WTC11 (cell line): Measurements from ENCODE around the gene CORO1C. TPM values are rescaled to one million over a fixed set of nuclear protein-coding genes. Genes with fewer than 3 reads are reported as not detected.
A peak's percentile ranks its signal among the peaks of the same experiment; 100 is the strongest.

Experiments used
- ATAC-seq: fragments of 200-7000 bp; cut with Tn5 transposase; 2 replicates; pipeline ENCODE4 v1.10.0; 2021; ENCODE audit warnings: mild to moderate bottlenecking, moderate library complexity
- Bru-seq: library from RNA; stranded (reverse); fragments of 400-500 nt; gene quantifications from one replicate; lab custom pipeline; 2021; lab: Mats Ljungman, UMichigan
- CTCF ChIA-PET: fragments of 300-600 bp; sonication (Branson Sonifier 250); formaldehyde crosslinking; loops from one replicate; lab custom pipeline; 2021; ENCODE audit warnings: antibody characterized with exemption; lab: Charles Lee
- POLR2A ChIA-PET: fragments of 350-600 bp; sonication (Branson Sonifier 250); formaldehyde crosslinking; loops from one replicate; lab custom pipeline; 2021; ENCODE audit warnings: antibody characterized with exemption; lab: Charles Lee
- DNase-seq: peaks from one replicate; pipeline ENCODE4 v3.0.0; 2021; ENCODE audit warnings: low spot score
- H3K27ac Mint-ChIP-seq: 2 replicates; pipeline ENCODE4 v1.8.0; 2021; ENCODE audit warnings: mixed read lengths
- H3K27me3 Mint-ChIP-seq: 2 replicates; pipeline ENCODE4 v1.8.0; 2021; ENCODE audit warnings: low read depth, mild to moderate bottlenecking, moderate library complexity, mixed read lengths
- H3K36me3 Mint-ChIP-seq: 2 replicates; pipeline ENCODE4 v1.8.0; 2021; ENCODE audit warnings: mixed read lengths
- H3K4me1 Mint-ChIP-seq: 2 replicates; pipeline ENCODE4 v1.8.0; 2022; ENCODE audit warnings: mixed read lengths
- H3K4me3 Mint-ChIP-seq: 2 replicates; pipeline ENCODE4 v1.8.0; 2021; ENCODE audit warnings: mild to moderate bottlenecking, moderate library complexity, mixed read lengths
- H3K9me3 Mint-ChIP-seq: 2 replicates; pipeline ENCODE4 v1.8.0; 2021; ENCODE audit warnings: mixed read lengths
- ARID4B ChIP-seq: sonication (generic); formaldehyde crosslinking; IDR thresholded peaks from 2 replicates; pipeline ENCODE4 v1.8.0; 2023; ENCODE audit warnings: missing genetic modification reagents, mild to moderate bottlenecking, borderline replicate concordance
- CREM ChIP-seq: sonication (generic); formaldehyde crosslinking; IDR thresholded peaks from 2 replicates; pipeline ENCODE4 v1.8.1; 2022; ENCODE audit warnings: mild to moderate bottlenecking, missing genetic modification reagents, moderate library complexity
- CTCF ChIP-seq: fragments of 200-600 bp; IDR thresholded peaks from 2 replicates; pipeline ENCODE4 v1.8.0; 2022; ENCODE audit warnings: antibody characterized with exemption
- E2F5 ChIP-seq: sonication (generic); formaldehyde crosslinking; IDR thresholded peaks from 2 replicates; pipeline ENCODE4 v1.8.1; 2022; ENCODE audit warnings: mild to moderate bottlenecking, moderate library complexity, missing genetic modification reagents
- HMGA2 ChIP-seq: fragments of 250-450 bp; sonication (Bioruptor Pico); IDR thresholded peaks from 2 replicates; pipeline ENCODE4 v1.4.0; 2021; ENCODE audit warnings: mild to moderate bottlenecking, moderate library complexity
- HMGXB4 ChIP-seq: sonication (generic); formaldehyde crosslinking; IDR thresholded peaks from 2 replicates; pipeline ENCODE4 v1.8.1; 2023; ENCODE audit warnings: mild to moderate bottlenecking, moderate library complexity, missing genetic modification reagents
- JUN ChIP-seq: sonication (generic); formaldehyde crosslinking; IDR thresholded peaks from 2 replicates; pipeline ENCODE4 v1.8.0; 2023; ENCODE audit warnings: mild to moderate bottlenecking, missing genetic modification reagents
- MAX ChIP-seq: sonication (generic); formaldehyde crosslinking; IDR thresholded peaks from 2 replicates; pipeline ENCODE4 v1.8.0; 2022; ENCODE audit warnings: mild to moderate bottlenecking, missing genetic modification reagents
- MYBL2 ChIP-seq: sonication (generic); formaldehyde crosslinking; IDR thresholded peaks from 2 replicates; pipeline ENCODE4 v1.8.1; 2023; ENCODE audit warnings: mild to moderate bottlenecking, moderate library complexity, missing genetic modification reagents
- NFYB ChIP-seq: sonication (generic); formaldehyde crosslinking; conservative IDR thresholded peaks from 2 replicates; pipeline ENCODE4 v1.8.0; 2022; ENCODE audit warnings: low read depth, missing genetic modification reagents
- PRRX2 ChIP-seq: fragments of 250-450 bp; sonication (Bioruptor Pico); IDR thresholded peaks from 2 replicates; pipeline ENCODE4 v1.8.0; 2021; ENCODE audit warnings: mild to moderate bottlenecking
- SP1 ChIP-seq: sonication (generic); formaldehyde crosslinking; conservative IDR thresholded peaks from 2 replicates; pipeline ENCODE4 v1.8.1; 2022; ENCODE audit warnings: missing genetic modification reagents
- TCF7 ChIP-seq: sonication (generic); formaldehyde crosslinking; IDR thresholded peaks from 2 replicates; pipeline ENCODE4 v1.8.0; 2022; ENCODE audit warnings: mild to moderate bottlenecking, low read depth, missing genetic modification reagents, moderate library complexity
- ZNF396 ChIP-seq: fragments of 250-450 bp; sonication (Bioruptor Pico); IDR thresholded peaks from 2 replicates; pipeline ENCODE4 v1.8.0; 2021; ENCODE audit warnings: mild to moderate bottlenecking, moderate library complexity, borderline replicate concordance
- long read RNA-seq, 3 experiments: library from RNA in 1 of 3; library from capped mRNA in 1 of 3; library from polyadenylated mRNA in 1 of 3; unstranded in 2 of 3; stranded (forward) in 1 of 3; transcript quantifications; one replicate each; pipeline ENCODE4 v2.0.0, GENCODE V29; 2021
- total RNA-seq: library from RNA; stranded (reverse); gene quantifications from 3 replicates; pipeline ENCODE4 v1.2.3, GENCODE V29; 2021

Gene CORO1C
- total RNA-seq (108 to 114 TPM (median 113 TPM) in 3 replicates), Bru-seq, nascent RNA (percentile 77 among the genes with signal in this experiment)
- long read RNA-seq, experiment 1, transcript CORO1C-201 (11 exons, 3,892 nt), result major isoform, 404 of 502 reads
- long read RNA-seq, experiment 1, partial matches to known transcripts, result 37 of 502 reads
- long read RNA-seq, experiment 1, other reads (novel, unspliced or antisense), result 59 of 502 reads
- long read RNA-seq, experiment 2, transcript CORO1C-201 (11 exons, 3,892 nt), result major isoform, 44 of 118 reads
- long read RNA-seq, experiment 2, partial matches to known transcripts, result 28 of 118 reads
- long read RNA-seq, experiment 2, other reads (novel, unspliced or antisense), result 46 of 118 reads
- long read RNA-seq, experiment 3, transcript CORO1C-201 (11 exons, 3,892 nt), result major isoform, 22 of 44 reads
- long read RNA-seq, experiment 3, partial matches to known transcripts, result 12 of 44 reads
- long read RNA-seq, experiment 3, other reads (novel, unspliced or antisense), result 10 of 44 reads

- no peaks in the 10 kb centered on the region for H3K36me3 Mint-ChIP-seq
- peak within 1 kb of the TSS; percentile 98 for H3K27ac Mint-ChIP-seq
- TF ChIP-seq CTCF (peak; percentile 72), E2F5 (CRISPR knock-in tag) (peak; percentile 68), NFYB (peak; percentile 69), ZNF396 (CRISPR knock-in tag) (no peak), HMGXB4 (CRISPR knock-in tag) (peak; percentile 60), MYBL2 (CRISPR knock-in tag) (peak; percentile 62; the same call in 1 of the 2 replicates), SP1 (CRISPR knock-in tag) (peak; percentile 100), PRRX2 (no peak), CREM (CRISPR knock-in tag) (0 out of 2 replicates have a peak, but pooled peaks have one; percentile 24), JUN (CRISPR knock-in tag) (no peak), TCF7 (no peak), ARID4B (CRISPR knock-in tag) (0 out of 2 replicates have a peak, but pooled peaks have one; percentile 74), MAX (CRISPR knock-in tag) (peak; percentile 8; the same call in 1 of the 2 replicates), HMGA2 (CRISPR knock-in tag) (no peak)
- TF ChIP-seq, all 79 proteins: peak for 9
- H3K4me3 Mint-ChIP-seq, result peak within 1 kb of the TSS; percentile 91
- H3K27me3 Mint-ChIP-seq, result no peaks in the 10 kb centered on the region
- POLR2A ChIA-PET, result interaction anchor here (0.9 to 1.4 kb wide), 7 partner anchors 9 to 169 kb away, joined by 3 to 16 read pairs (median 6); partner anchors contain the start of gene ISCU
- DNase-seq (peak; percentile 98), ATAC-seq (peak; percentile 72)
- CTCF ChIA-PET, result interaction anchor here (0.6 to 1.5 kb wide), 4 partner anchors 16 to 175 kb away, joined by 3 to 12 read pairs (median 4); no protein-coding TSS in a partner anchor
- peaks cover 43% of the 10 kb centered on the region for H3K4me1 Mint-ChIP-seq
- no peaks in the 10 kb centered on the region for H3K9me3 Mint-ChIP-seq
Observed at GRCh38 chr12:108731105-108731865, at the start of gene CORO1C. Gene CORO1C, minus strand, starts transcription at chr12:108731518. Its CDS starts 30,200 bp downstream, at chr12:108701318.
